Heart left ventricle (tissue), 16 donors: ENCODE results near the gene C2orf76. TPM values are rescaled to one million over a fixed set of nuclear protein-coding genes. Genes with fewer than 3 reads are reported as not detected.

Experiments used
- ATAC-seq, 4 donors: fragments of 200-7000 bp; cut with Tn5 transposase; one replicate each; pipeline ENCODE4 v1.9.1; 2020 to 2022; ENCODE audit warnings: moderate library complexity in 4 of 4, mild to moderate bottlenecking in 3 of 4, moderate number of reproducible peaks in 1 of 4
- DNase-seq, 5 donors: peaks; one replicate each; pipeline ENCODE4 v3.0.0-alpha.2; 2020
- H3K27ac ChIP-seq, 12 donors: fragments of 200-600 bp; sonication (generic) in 4 of 12; one replicate each; pipeline versions ENCODE4 v1.5.0 to v1.8.0; 2016 to 2022; ENCODE audit warnings: mild to moderate bottlenecking in 2 of 12
- H3K27me3 ChIP-seq, 9 donors: fragments of 200-600 bp; sonication (generic) in 2 of 9; one replicate each; pipeline versions ENCODE4 v1.5.1 to v1.8.0; 2016 to 2022; ENCODE audit warnings: mild to moderate bottlenecking in 3 of 9
- H3K36me3 ChIP-seq, 9 donors: fragments of 200-600 bp; sonication (generic) in 2 of 9; one replicate each; pipeline versions ENCODE4 v1.5.0 to v1.8.0; 2018 to 2022; ENCODE audit warnings: mild to moderate bottlenecking in 2 of 9
- H3K4me1 ChIP-seq, 12 donors: fragments of 200-600 bp; sonication (generic) in 4 of 12; one replicate each; pipeline versions ENCODE4 v1.5.0 to v1.8.0; 2016 to 2022; ENCODE audit warnings: mild to moderate bottlenecking in 3 of 12
- H3K4me3 ChIP-seq, 12 donors: fragments of 200-600 bp; sonication (generic) in 4 of 12; one replicate each; pipeline versions ENCODE4 v1.5.0 to v1.8.0; 2017 to 2022; ENCODE audit warnings: mild to moderate bottlenecking in 9 of 12, moderate library complexity in 4 of 12
- H3K9me3 ChIP-seq, 12 donors: fragments of 200-600 bp; sonication (generic) in 4 of 12; one replicate each; pipeline versions ENCODE4 v1.5.0 to v1.8.0; 2016 to 2022; ENCODE audit warnings: mild to moderate bottlenecking in 1 of 12
- POLR2A ChIP-seq, 2 donors: fragments of 450-650 bp; IDR thresholded peaks; one replicate each; pipeline ENCODE4 v1.6.1; 2017; ENCODE audit warnings: antibody characterized with exemption in 2 of 2, mild to moderate bottlenecking in 2 of 2, moderate library complexity in 2 of 2
- WGBS, 4 donors: extraction: QIAGEN DNeasy Blood & Tissue Kit in 2 of 4; methylation state at CpG; one replicate each; pipeline versions ENCODE4 v1.1.5 to v1.1.7; 2013 to 2018; 5-methylcytosine and 5-hydroxymethylcytosine counted together
- intact Hi-C, 10 donors: fragments of 100-400 bp; cut with DNase I; formaldehyde crosslinking; loops; one replicate each; pipeline versions ENCODE4 v1.11.1 to v1.14.2; 2022
- polyA plus RNA-seq, 2 donors: library from polyadenylated mRNA; stranded (reverse); fragments of 200-250 nt; gene quantifications; one replicate each; pipeline ENCODE4 v1.2.3, GENCODE V29; 2013
- total RNA-seq, 9 donors: library from RNA; depleted of rRNA in 2 of 9; stranded (reverse); fragments of >200 nt in 2 of 9; fragmentation: NEBNext Ultra II Directional in 3 of 9; extraction: Animal tissue kit (Norgen Biotek cat#: 25700) in 3 of 9; gene quantifications; one replicate each; pipeline versions ENCODE4 v1.1.0 to v1.2.4, GENCODE V29; 2016 to 2023
- TF ChIP-seq, protein P1 (sequence below), 12 donors: fragments of 200-600 bp; sonication (generic) in 4 of 12; IDR thresholded peaks; one replicate each; pipeline versions ENCODE4 v1.5.0 to v1.8.0; 2018 to 2022; ENCODE audit warnings: antibody characterized with exemption in 12 of 12, mild to moderate bottlenecking in 5 of 12
- donor health status: ischemic (EF 13 %, LVEDD 7.1; RV severe dilation, severe dysfunction).
- donor health status: healthy with polysubstance abuse.
- donor health status: DM: no; HTN: yes; CAD: no.
- donor health status: DM: no; HTN: no; CAD: no.
- donor health status: ischemic (EF 25% LVEDD 6.9; RV normal size, moderate dysfunction).
- donor health status: ischemic (EF 25% LVEDD 5.7; RV mildly dilated, moderate dysfunction).
- donor health status: healthy.
- donor health status: DM: yes; HTN: yes; CAD: no.
- donor health status: ischemic (EF 35%, LVEDD 5.7; RV mildly dilated, moderate dysfunction).
- donor health status: nonischemic (EF 11% LVEDD 7.7; RV severe dilation, severe dysfunction).
- donor health status: DM: yes; HTN: yes; CAD: no.
- donor health status: PGD.
- donor health status: ischemic (EF 29% LVEDD 5.4; RV normal size, mild dysfunction).
- donor health status: nonischemic (EF 23%, LVEDD 6.1; RV moderate dilation, normal function).

Gene C2orf76
- total and polyA plus RNA-seq, 11 donors: 1.7 to 13.8 (median 9.0) TPM

DNA sequence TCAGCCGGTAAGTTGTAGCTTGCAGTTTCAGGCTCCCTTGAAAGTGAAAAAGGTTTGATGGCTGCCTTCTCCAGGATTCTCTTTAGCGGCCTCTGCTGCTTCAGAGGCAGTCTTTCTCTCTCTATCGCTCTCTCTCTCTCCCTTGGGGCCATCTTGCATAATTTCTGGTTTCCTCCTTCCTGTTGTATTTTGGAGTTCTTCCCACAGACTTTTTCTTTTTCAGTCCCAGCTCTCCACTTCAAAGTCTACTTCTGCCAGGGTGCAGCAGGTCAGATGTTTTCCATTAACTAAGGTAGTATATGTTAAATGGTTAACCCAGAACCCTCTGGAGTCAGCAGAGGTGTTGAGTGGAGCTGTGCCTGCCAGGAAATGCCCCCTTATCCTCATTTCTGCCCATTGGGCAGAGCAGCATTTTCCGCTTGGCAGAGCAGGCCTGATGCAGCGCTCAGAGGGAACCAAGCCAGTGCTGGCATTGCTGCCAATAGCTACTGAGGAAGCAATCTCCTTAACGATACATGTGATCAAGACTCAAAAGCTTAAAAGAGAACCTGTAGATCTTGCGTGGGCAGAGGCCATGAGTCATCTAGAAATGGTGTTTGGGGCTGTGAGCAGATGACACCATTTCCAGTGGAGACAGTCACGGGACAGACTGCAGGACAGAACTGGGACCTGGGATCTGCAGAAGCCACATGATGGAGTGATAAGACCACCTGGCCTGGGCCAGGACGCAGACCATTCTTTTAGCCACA, 20.9 kb upstream of the C2orf76 start:
- intact Hi-C loops: loop anchor here in 1 of 10 donors (2.0 kb wide), 1 partner anchor 17 kb away; no protein-coding TSS in a partner anchor
- Histone ChIP-seq H3K9me3 (no peaks in the 10 kb centered on the region), H3K4me3 (no peak overlapping the region), H3K27ac (peak overlapping the region in 11 of 12 donors; percentile 9 to 82 (median 62)), H3K4me1 (peaks cover 0 to 37% (median 21%) of the 10 kb centered on the region in 12 donors), H3K27me3 (no peaks in the 10 kb centered on the region), H3K36me3 (no peaks in the 10 kb centered on the region)
- DNase-seq: peak; percentile 49 to 81 (median 78)
- ATAC-seq: peak; percentile 59 to 84 (median 82)
- TF ChIP-seq POLR2A (IDR thresholded peaks at IDR 0.05): no peak
- TF ChIP-seq, protein P1, sequence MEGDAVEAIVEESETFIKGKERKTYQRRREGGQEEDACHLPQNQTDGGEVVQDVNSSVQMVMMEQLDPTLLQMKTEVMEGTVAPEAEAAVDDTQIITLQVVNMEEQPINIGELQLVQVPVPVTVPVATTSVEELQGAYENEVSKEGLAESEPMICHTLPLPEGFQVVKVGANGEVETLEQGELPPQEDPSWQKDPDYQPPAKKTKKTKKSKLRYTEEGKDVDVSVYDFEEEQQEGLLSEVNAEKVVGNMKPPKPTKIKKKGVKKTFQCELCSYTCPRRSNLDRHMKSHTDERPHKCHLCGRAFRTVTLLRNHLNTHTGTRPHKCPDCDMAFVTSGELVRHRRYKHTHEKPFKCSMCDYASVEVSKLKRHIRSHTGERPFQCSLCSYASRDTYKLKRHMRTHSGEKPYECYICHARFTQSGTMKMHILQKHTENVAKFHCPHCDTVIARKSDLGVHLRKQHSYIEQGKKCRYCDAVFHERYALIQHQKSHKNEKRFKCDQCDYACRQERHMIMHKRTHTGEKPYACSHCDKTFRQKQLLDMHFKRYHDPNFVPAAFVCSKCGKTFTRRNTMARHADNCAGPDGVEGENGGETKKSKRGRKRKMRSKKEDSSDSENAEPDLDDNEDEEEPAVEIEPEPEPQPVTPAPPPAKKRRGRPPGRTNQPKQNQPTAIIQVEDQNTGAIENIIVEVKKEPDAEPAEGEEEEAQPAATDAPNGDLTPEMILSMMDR (IDR thresholded peaks at IDR 0.05): peak in 6 of 12 donors; percentile 15 to 60 (median 43)
- WGBS, 4 donors: 29 to 31% (median 30%) methylated on average over 9 of the region's 9 CpGs

DNA sequence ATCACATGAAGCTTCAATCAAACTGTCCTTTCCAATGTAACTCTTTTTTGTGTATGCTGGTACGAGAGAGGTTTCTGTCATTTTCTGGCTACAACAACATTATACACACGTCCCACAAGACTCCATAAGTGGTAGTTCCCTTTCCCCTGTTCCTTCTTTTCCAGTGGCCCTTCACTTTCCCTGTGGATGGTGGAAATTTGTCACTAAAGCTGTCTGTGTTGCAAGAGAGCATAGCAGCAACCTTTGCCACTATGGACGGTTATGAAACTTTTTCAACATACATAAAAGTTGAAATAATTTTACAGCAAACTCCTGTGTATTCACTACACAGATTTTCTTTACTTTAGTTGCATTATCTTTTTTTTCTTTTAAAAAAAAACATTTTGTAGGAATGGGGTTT, 18.8 kb upstream of the C2orf76 start:
- H3K9me3 ChIP-seq: no peaks in the 10 kb centered on the region
- WGBS, 4 donors: 89 to 96% (median 92%) methylated on average over 3 of the region's 3 CpGs
- ATAC-seq (no peak), DNase-seq (no peak)
- no peaks in the 10 kb centered on the region for H3K27me3 ChIP-seq
- H3K27ac ChIP-seq: no peak overlapping the region
- no peak overlapping the region for H3K4me3 ChIP-seq
- peaks cover 0 to 37% (median 21%) of the 10 kb centered on the region in 12 donors for H3K4me1 ChIP-seq
- H3K36me3 ChIP-seq: no peaks in the 10 kb centered on the region
- TF ChIP-seq, protein P1 (IDR thresholded peaks at IDR 0.05): no peak
- TF ChIP-seq POLR2A (IDR thresholded peaks at IDR 0.05): no peak
- intact Hi-C loops: no loop called here

DNA sequence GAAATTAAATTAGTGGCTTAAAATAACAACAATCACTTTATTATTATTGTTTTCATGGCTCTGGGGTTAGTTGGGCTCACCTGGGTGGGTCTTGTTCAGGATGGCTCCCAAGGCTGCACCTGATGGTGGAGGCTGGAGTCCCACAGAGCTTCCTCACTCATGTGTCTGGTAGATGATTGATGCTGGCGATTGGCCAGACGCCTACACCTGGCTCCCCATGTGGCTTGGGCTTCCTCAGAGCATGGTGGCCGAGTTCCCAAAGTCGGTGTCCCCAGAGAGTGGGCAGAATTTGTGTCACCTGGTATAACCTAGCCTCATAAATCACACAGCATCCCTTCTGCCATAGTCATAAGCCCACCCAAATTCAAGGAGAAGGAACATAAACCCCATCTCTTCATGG, 18.3 kb upstream of the C2orf76 start:
- 83 to 94% (median 91%) methylated on average over 4 of the region's 4 CpGs for WGBS, 4 donors
- Histone ChIP-seq H3K4me1 (peaks cover 0 to 32% (median 19%) of the 10 kb centered on the region in 12 donors), H3K4me3 (no peak overlapping the region), H3K36me3 (no peaks in the 10 kb centered on the region), H3K27ac (no peak overlapping the region), H3K9me3 (no peaks in the 10 kb centered on the region), H3K27me3 (no peaks in the 10 kb centered on the region)
- DNase-seq: no peak
- intact Hi-C loops: no loop called here
- TF ChIP-seq POLR2A (IDR thresholded peaks at IDR 0.05): no peak
- TF ChIP-seq, protein P1 (IDR thresholded peaks at IDR 0.05): no peak
- ATAC-seq: no peak

DNA sequence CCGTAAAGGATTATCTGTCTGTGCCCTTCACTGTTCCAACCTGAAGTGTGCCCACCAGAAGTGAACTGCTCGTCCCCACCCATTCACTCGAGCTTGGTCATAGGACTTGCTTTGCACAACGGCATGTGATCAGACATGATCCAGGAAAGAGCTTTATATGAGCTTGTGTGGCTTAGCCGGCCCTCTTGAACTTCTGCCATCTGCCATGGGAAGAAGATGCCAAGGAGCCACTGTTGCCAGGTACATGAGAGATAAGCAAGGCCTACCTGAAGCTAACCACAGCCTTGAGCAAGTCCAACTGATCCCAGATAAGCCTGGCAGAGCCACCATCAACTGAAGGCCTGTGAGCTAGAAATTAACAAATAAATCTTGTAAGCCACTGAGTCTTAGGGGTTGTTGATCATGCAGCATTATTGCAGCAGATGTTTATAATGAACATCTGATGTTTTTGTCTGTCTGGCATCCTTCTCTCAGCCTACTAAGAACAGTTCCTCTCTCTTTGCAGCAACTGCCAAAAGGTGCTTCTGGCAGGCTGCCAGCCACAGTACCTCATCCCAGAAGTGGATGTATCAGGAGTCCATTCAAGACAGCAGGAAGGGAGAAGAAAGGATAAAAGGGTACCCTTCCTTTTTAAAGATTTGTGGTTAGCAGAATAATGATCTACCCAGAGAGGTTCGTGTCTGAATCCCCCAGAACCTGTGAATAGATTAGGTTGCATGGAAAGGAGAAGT, 16.9 kb upstream of the C2orf76 start:
- no peaks in the 10 kb centered on the region for H3K9me3 ChIP-seq
- 67 to 75% (median 73%) methylated on average over 6 of the region's 6 CpGs for WGBS, 4 donors
- peaks cover 0 to 18% (median 9%) of the 10 kb centered on the region in 12 donors for H3K4me1 ChIP-seq
- H3K4me3 ChIP-seq: no peak overlapping the region
- intact Hi-C loops: no loop called here
- no peak overlapping the region for H3K27ac ChIP-seq
- ATAC-seq: no peak
- no peaks in the 10 kb centered on the region for H3K27me3 ChIP-seq
- no peak for DNase-seq
- no peaks in the 10 kb centered on the region for H3K36me3 ChIP-seq
- TF ChIP-seq, protein P1 (IDR thresholded peaks at IDR 0.05): no peak
- no peak for TF ChIP-seq POLR2A (IDR thresholded peaks at IDR 0.05)
